Mesothelial cell of epicardium (in vitro differentiated cells): Measurements from ENCODE around the gene FGF14. TPM values are rescaled to one million over a fixed set of nuclear protein-coding genes. Genes with fewer than 3 reads are reported as not detected.

ENCODE experiments used
- DNase-seq, 2 experiments: peaks; one replicate each; pipeline ENCODE4 v3.0.0; 2021; ENCODE audit warnings: low spot score in 2 of 2; ENCODE audit not compliant: unreplicated experiment in 2 of 2
- H3K27ac Mint-ChIP-seq: 2 replicates; pipeline ENCODE4 v1.8.0; 2021; ENCODE audit warnings: mixed read lengths
- H3K27me3 Mint-ChIP-seq: 2 replicates; pipeline ENCODE4 v1.8.0; 2021; ENCODE audit warnings: low read depth, mixed read lengths
- H3K36me3 Mint-ChIP-seq: 2 replicates; pipeline ENCODE4 v1.8.0; 2021; ENCODE audit warnings: mixed read lengths
- H3K4me1 Mint-ChIP-seq: 2 replicates; pipeline ENCODE4 v1.8.0; 2021; ENCODE audit warnings: mixed read lengths
- H3K4me3 Mint-ChIP-seq: 2 replicates; pipeline ENCODE4 v1.8.0; 2021; ENCODE audit warnings: mild to moderate bottlenecking, moderate library complexity, mixed read lengths
- H3K9me3 Mint-ChIP-seq: 2 replicates; pipeline ENCODE4 v1.8.0; 2021; ENCODE audit warnings: mixed read lengths
- total RNA-seq: library from RNA; stranded (reverse); gene quantifications from 3 replicates; pipeline ENCODE4 v1.2.1, GENCODE V29; 2021
- TF ChIP-seq, protein P1 (sequence below): fragments of 200-600 bp; sonication (generic); IDR thresholded peaks from one replicate; pipeline ENCODE4 v1.5.0; 2021; ENCODE audit warnings: antibody characterized with exemption; ENCODE audit not compliant: unreplicated experiment

Gene FGF14
- total RNA-seq, 1 donor from 2014 or later, result 0.02 TPM

DNA sequence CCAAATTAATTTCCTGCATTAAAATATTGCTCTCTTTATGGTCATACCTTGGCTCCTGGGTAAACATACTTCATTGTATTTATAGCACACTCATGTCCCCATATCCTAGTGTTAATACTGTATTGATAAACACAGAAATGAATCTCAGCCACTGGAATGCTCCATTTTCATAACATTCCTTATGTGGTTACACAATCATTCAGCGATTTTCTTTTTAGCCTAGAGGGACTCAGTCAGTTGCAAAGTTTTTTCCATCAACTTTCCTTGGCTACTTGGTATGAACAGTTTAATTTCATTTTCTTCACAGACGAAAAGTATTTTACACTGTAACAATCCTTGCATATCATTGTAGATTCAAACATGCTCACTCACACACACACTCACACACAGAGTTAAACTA is 471.5 kb downstream of the FGF14 start:
- no peak overlapping the region for H3K4me3 Mint-ChIP-seq

DNA sequence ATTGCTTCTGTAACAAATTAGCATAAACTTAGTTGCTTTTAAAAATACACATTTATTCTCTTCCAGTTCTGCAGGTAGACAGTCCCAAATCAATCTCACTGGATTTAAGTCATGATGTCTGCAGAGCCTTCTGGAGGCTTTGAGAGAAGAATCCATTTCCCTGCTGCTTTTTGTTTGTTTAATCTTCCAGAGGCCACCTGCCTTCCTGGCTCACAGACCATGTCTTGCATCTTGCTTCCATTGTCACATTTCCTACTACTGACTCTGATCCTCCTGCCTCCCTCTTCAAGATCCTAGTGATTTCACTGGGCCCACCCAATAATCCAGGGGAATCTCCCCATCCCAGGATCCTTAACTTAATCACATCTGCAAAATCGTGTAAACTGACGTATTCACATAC is 476.1 kb downstream of the FGF14 start:
- Mint-ChIP-seq H3K27me3 (peaks cover 70% of the 10 kb centered on the region), H3K4me3 (no peak overlapping the region), H3K9me3 (no peaks in the 10 kb centered on the region)

More for the DNA sequence above, 471.5 kb downstream of the FGF14 start:
- Mint-ChIP-seq H3K27ac (no peak overlapping the region), H3K4me1 (no peaks in the 10 kb centered on the region), H3K36me3 (no peaks in the 10 kb centered on the region), H3K9me3 (no peaks in the 10 kb centered on the region), H3K27me3 (peaks cover 60% of the 10 kb centered on the region)
- TF ChIP-seq, protein P1, sequence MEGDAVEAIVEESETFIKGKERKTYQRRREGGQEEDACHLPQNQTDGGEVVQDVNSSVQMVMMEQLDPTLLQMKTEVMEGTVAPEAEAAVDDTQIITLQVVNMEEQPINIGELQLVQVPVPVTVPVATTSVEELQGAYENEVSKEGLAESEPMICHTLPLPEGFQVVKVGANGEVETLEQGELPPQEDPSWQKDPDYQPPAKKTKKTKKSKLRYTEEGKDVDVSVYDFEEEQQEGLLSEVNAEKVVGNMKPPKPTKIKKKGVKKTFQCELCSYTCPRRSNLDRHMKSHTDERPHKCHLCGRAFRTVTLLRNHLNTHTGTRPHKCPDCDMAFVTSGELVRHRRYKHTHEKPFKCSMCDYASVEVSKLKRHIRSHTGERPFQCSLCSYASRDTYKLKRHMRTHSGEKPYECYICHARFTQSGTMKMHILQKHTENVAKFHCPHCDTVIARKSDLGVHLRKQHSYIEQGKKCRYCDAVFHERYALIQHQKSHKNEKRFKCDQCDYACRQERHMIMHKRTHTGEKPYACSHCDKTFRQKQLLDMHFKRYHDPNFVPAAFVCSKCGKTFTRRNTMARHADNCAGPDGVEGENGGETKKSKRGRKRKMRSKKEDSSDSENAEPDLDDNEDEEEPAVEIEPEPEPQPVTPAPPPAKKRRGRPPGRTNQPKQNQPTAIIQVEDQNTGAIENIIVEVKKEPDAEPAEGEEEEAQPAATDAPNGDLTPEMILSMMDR, result no peak
- DNase-seq, result no peak

DNA sequence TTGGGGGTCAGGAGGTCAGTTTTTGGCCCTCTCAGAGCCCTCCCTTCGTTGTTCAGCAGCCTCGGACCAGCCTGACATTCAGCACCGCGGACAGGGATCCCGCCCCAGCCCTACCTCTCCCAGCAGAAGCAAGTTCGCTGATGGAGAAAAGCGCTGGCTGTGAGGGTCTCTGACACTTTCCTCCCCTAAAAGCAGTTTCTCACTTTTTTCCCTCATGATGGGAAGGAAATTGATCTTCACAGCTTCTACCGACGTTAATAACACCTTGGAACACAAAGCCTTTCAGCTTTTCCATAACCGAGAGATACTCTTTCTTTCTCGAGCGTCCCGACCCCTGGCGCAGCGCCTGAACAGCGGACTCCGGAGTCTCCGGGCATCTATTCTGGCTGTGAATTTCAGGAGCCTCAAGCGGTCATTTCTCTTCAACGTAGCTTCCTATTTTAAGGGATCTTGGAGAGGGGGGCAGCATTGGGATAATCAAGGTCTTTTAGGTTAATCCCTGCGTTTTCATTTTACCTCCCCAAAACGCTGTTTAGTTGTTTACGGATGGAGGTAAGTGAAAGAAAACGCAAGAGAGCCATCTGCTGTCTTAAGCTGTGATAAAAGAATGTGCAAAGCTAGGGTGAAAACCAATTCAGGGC is 482.2 kb downstream of the FGF14 start:
- no peak overlapping the region for H3K27ac Mint-ChIP-seq
- no peaks in the 10 kb centered on the region for H3K36me3 Mint-ChIP-seq
- no peaks in the 10 kb centered on the region for H3K9me3 Mint-ChIP-seq

More for the DNA sequence above, 476.1 kb downstream of the FGF14 start:
- Mint-ChIP-seq H3K4me1 (no peaks in the 10 kb centered on the region), H3K27ac (no peak overlapping the region), H3K36me3 (no peaks in the 10 kb centered on the region)
- DNase-seq, result no peak
- TF ChIP-seq, protein P1, result no peak

DNA sequence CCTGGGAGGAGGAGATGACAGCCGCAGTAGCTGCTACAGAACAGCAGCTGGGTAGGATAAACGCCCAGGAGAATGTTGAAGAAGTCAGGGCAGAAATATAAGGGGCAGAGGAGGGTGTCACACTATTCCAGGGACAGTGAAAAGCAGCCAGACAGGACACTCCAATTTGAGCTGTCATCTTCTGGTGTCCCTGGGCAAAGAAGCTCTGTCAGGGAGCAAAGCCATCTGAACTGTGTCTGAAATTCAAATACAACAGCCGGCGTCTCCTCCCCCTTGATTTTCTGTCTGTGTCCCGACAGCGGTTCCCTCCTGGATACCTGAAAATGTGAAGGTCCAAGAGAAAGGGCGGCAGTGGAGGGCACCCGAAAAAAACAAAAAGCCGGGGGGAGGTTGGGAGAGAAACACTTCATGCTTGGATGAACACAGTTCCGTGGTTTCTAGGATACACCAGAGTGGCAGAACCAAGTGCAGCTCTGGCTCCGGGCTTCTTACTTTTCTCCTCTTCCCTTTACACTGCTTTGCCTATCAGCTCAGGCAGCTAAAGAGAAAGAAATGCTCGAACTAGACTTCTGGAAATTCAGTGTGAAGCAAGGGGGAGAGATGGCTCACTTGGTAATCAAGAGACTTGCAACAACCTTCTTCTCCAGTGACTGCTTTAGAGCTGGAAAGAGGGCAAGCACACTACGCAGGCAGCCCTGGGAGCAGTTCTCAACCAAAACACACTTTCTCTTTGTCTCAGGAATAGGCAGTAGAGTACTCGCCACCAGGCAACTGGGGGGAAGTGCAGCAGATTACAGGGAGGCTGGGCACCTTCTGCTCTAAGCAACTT is 483.8 kb downstream of the FGF14 start:
- H3K4me3 Mint-ChIP-seq, result no peak overlapping the region
- H3K27ac Mint-ChIP-seq, result no peak overlapping the region
- no peaks in the 10 kb centered on the region for H3K9me3 Mint-ChIP-seq
- H3K27me3 Mint-ChIP-seq, result peaks cover 83% of the 10 kb centered on the region
- peaks cover 2% of the 10 kb centered on the region for H3K4me1 Mint-ChIP-seq
- TF ChIP-seq, protein P1, result no peak
- no peak for DNase-seq
- no peaks in the 10 kb centered on the region for H3K36me3 Mint-ChIP-seq

More for the DNA sequence above, 482.2 kb downstream of the FGF14 start:
- peaks cover 2% of the 10 kb centered on the region for H3K4me1 Mint-ChIP-seq
- peak overlapping the region; percentile 30 for H3K4me3 Mint-ChIP-seq
- TF ChIP-seq, protein P1, result no peak
- DNase-seq, result peak in 1 of 2 experiments; percentile 68
- peaks cover 83% of the 10 kb centered on the region for H3K27me3 Mint-ChIP-seq

DNA sequence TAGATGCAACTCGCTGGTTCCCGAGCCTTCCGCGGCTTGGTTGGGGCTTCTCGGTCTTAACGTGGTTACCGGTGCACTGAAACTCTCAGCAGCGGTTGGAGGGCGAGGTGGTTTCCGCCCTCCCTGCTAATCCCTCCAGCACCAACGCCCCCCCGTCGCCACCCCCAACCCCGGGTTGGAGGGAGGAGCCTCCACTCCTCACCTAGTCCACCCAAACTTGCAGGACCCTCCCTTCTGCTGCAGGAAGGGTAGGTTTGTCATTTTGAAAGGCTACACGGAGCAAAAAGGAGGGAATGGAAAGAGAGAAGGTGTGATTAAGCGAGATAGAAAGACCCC is 484.4 kb downstream of the FGF14 start:
- H3K36me3 Mint-ChIP-seq, result no peaks in the 10 kb centered on the region
- H3K4me3 Mint-ChIP-seq, result no peak overlapping the region
- TF ChIP-seq, protein P1, result no peak
- H3K4me1 Mint-ChIP-seq, result peaks cover 2% of the 10 kb centered on the region
- DNase-seq, result no peak
- peaks cover 87% of the 10 kb centered on the region for H3K27me3 Mint-ChIP-seq
- H3K27ac Mint-ChIP-seq, result no peak overlapping the region
- H3K9me3 Mint-ChIP-seq, result no peaks in the 10 kb centered on the region
